ENCODE measurements around the gene TRIO.
A peak's percentile ranks its signal among the peaks of the same experiment; 100 is the strongest.

The TRIO gene

GRCh38 chr5:14146725-14147124 lies 3.6 kb downstream of the TRIO start:
- Histone ChIP-seq H2BK5ac (ENCODE audit: low read length) (no peak overlapping the region), H3K4ac (ENCODE audit: low read length) (no peak overlapping the region), H2AFZ (ENCODE audit: low read length) (no peak overlapping the region), H3K27ac (replicated peaks; ENCODE audit: low read length) (no peak overlapping the region), H2BK15ac (ENCODE audit: low read length) (no peak overlapping the region), H3K4me1 (ENCODE audit: control insufficient read depth in 2 of 2, insufficient read depth in 1 of 2, low read depth in 1 of 2, low read length in 2 of 2) (peaks cover 28 to 41% of the 10 kb centered on the region in 2 donors), H4K91ac (ENCODE audit: low read depth, low read length, poor library complexity) (no peak overlapping the region), H3K9ac (ENCODE audit: low read depth, low read length, poor library complexity) (no peak overlapping the region), H3K18ac (ENCODE audit: low read length) (no peak overlapping the region), H4K8ac (ENCODE audit: low read depth, low read length) (no peak overlapping the region), H3K4me2 (ENCODE audit: insufficient read depth, low read length, poor library complexity, severe bottlenecking) (no peak overlapping the region), H3K79me1 (ENCODE audit: low read depth, low read length) (peaks cover 10% of the 10 kb centered on the region), H3K4me3 (ENCODE audit: low read length in 2 of 2) (no peak overlapping the region), H3K27me3 (ENCODE audit: control insufficient read depth in 3 of 3, insufficient read depth in 3 of 3, low read depth in 1 of 3, low read length in 3 of 3) (no peaks in the 10 kb centered on the region), H2BK120ac (ENCODE audit: low read depth, low read length) (no peak overlapping the region), H2AK5ac (ENCODE audit: low read depth, low read length) (no peak overlapping the region), H3K36me3 (replicated peaks in 1 of 2; ENCODE audit: control insufficient read depth in 2 of 2, insufficient read depth in 2 of 2, low read length in 2 of 2) (no peaks in the 10 kb centered on the region), H3K9me3 (replicated peaks in 1 of 2; ENCODE audit: control insufficient read depth in 2 of 2, insufficient read depth in 1 of 2, low read depth in 1 of 2, low read length in 2 of 2) (no peaks in the 10 kb centered on the region), H2BK12ac (ENCODE audit: low read length) (no peak overlapping the region), H3K14ac (ENCODE audit: low read length) (no peak overlapping the region), H3K23ac (ENCODE audit: low read depth, low read length, poor library complexity) (no peak overlapping the region)
- no peak for DNase-seq (ENCODE audit: low spot score)
- no CpG with 5 or more reads among the region's 3 CpGs for WGBS, 2 donors (ENCODE audit: extremely low coverage in 2 of 2, insufficient read length in 2 of 2, insufficient replicate concordance in 1 of 2)

DNA sequence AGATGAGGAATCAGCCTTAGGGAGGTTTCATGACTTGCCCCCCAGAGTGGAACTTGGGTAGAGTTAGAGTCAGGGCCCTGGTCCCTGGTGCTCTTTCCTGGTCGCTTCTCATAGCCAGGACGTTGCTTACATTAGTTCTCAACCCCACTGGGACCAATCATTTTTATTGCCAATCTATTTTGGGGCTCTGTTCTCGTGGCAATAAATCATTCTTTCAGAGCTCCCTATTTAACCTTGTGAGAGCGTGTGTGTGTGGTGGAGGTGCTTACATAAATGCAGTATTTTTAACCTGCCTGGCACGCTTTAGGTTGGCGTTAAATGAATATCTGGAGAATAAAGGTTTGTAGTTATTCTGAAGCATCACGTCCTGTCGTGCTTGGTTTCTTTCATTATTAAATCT lies 4.1 kb downstream of the TRIO start:
- H2BK12ac ChIP-seq (ENCODE audit: low read length) = no peak overlapping the region
- no peak overlapping the region for H3K9ac ChIP-seq (ENCODE audit: low read depth, low read length, poor library complexity)
- H3K79me1 ChIP-seq (ENCODE audit: low read depth, low read length) = peaks cover 10% of the 10 kb centered on the region
- H2AFZ ChIP-seq (ENCODE audit: low read length) = no peak overlapping the region
- no peak overlapping the region for H3K18ac ChIP-seq (ENCODE audit: low read length)
- no peak overlapping the region for H2BK120ac ChIP-seq (ENCODE audit: low read depth, low read length)
- no peak overlapping the region for H3K4me2 ChIP-seq (ENCODE audit: insufficient read depth, low read length, poor library complexity, severe bottlenecking)
- H2BK5ac ChIP-seq (ENCODE audit: low read length) = no peak overlapping the region
- H3K27me3 ChIP-seq (ENCODE audit: control insufficient read depth in 3 of 3, insufficient read depth in 3 of 3, low read depth in 1 of 3, low read length in 3 of 3) = no peaks in the 10 kb centered on the region
- no peak for DNase-seq (ENCODE audit: low spot score)
- no peak overlapping the region for H4K91ac ChIP-seq (ENCODE audit: low read depth, low read length, poor library complexity)
- H3K23ac ChIP-seq (ENCODE audit: low read depth, low read length, poor library complexity) = no peak overlapping the region
- H2BK15ac ChIP-seq (ENCODE audit: low read length) = no peak overlapping the region
- no peak overlapping the region for H3K4me3 ChIP-seq (ENCODE audit: low read length in 2 of 2)
- no peak overlapping the region for H3K27ac ChIP-seq (replicated peaks; ENCODE audit: low read length)
- no peak overlapping the region for H3K14ac ChIP-seq (ENCODE audit: low read length)
- no peaks in the 10 kb centered on the region for H3K36me3 ChIP-seq (replicated peaks in 1 of 2; ENCODE audit: control insufficient read depth in 2 of 2, insufficient read depth in 2 of 2, low read length in 2 of 2)
- H3K4ac ChIP-seq (ENCODE audit: low read length) = no peak overlapping the region
- no CpG with 5 or more reads among the region's 8 CpGs for WGBS, 2 donors (ENCODE audit: extremely low coverage in 2 of 2, insufficient read length in 2 of 2, insufficient replicate concordance in 1 of 2)
- no peak overlapping the region for H4K8ac ChIP-seq (ENCODE audit: low read depth, low read length)
- no peak overlapping the region for H2AK5ac ChIP-seq (ENCODE audit: low read depth, low read length)
- H3K4me1 ChIP-seq (ENCODE audit: control insufficient read depth in 2 of 2, insufficient read depth in 1 of 2, low read depth in 1 of 2, low read length in 2 of 2) = peaks cover 28 to 41% of the 10 kb centered on the region in 2 donors
- no peaks in the 10 kb centered on the region for H3K9me3 ChIP-seq (replicated peaks in 1 of 2; ENCODE audit: control insufficient read depth in 2 of 2, insufficient read depth in 1 of 2, low read depth in 1 of 2, low read length in 2 of 2)

- H3K27ac ChIP-seq (replicated peaks; ENCODE audit: low read length) = no peak overlapping the region
- H2BK120ac ChIP-seq (ENCODE audit: low read depth, low read length) = no peak overlapping the region
- H2AFZ ChIP-seq (ENCODE audit: low read length) = no peak overlapping the region
- H3K4me1 ChIP-seq (ENCODE audit: control insufficient read depth in 2 of 2, insufficient read depth in 1 of 2, low read depth in 1 of 2, low read length in 2 of 2) = peaks cover 34 to 47% of the 10 kb centered on the region in 2 donors
- H3K23ac ChIP-seq (ENCODE audit: low read depth, low read length, poor library complexity) = no peak overlapping the region
- H4K8ac ChIP-seq (ENCODE audit: low read depth, low read length) = no peak overlapping the region
- H3K18ac ChIP-seq (ENCODE audit: low read length) = no peak overlapping the region
- H3K4me3 ChIP-seq (ENCODE audit: low read length in 2 of 2) = no peak overlapping the region
- H3K27me3 ChIP-seq (ENCODE audit: control insufficient read depth in 3 of 3, insufficient read depth in 3 of 3, low read depth in 1 of 3, low read length in 3 of 3) = no peaks in the 10 kb centered on the region
- H3K79me1 ChIP-seq (ENCODE audit: low read depth, low read length) = peaks cover 10% of the 10 kb centered on the region
- no peak overlapping the region for H3K14ac ChIP-seq (ENCODE audit: low read length)
- no peaks in the 10 kb centered on the region for H3K36me3 ChIP-seq (replicated peaks in 1 of 2; ENCODE audit: control insufficient read depth in 2 of 2, insufficient read depth in 2 of 2, low read length in 2 of 2)
- no peak overlapping the region for H2BK5ac ChIP-seq (ENCODE audit: low read length)
- H3K9ac ChIP-seq (ENCODE audit: low read depth, low read length, poor library complexity) = no peak overlapping the region
- no peak overlapping the region for H3K4me2 ChIP-seq (ENCODE audit: insufficient read depth, low read length, poor library complexity, severe bottlenecking)
- no peak for DNase-seq (ENCODE audit: low spot score)
- no CpG with 5 or more reads among the region's 5 CpGs for WGBS, 2 donors (ENCODE audit: extremely low coverage in 2 of 2, insufficient read length in 2 of 2, insufficient replicate concordance in 1 of 2)
- no peak overlapping the region for H2BK12ac ChIP-seq (ENCODE audit: low read length)
- no peak overlapping the region for H4K91ac ChIP-seq (ENCODE audit: low read depth, low read length, poor library complexity)
- H2AK5ac ChIP-seq (ENCODE audit: low read depth, low read length) = no peak overlapping the region
- no peak overlapping the region for H2BK15ac ChIP-seq (ENCODE audit: low read length)
- H3K9me3 ChIP-seq (replicated peaks in 1 of 2; ENCODE audit: control insufficient read depth in 2 of 2, insufficient read depth in 1 of 2, low read depth in 1 of 2, low read length in 2 of 2) = no peaks in the 10 kb centered on the region
- no peak overlapping the region for H3K4ac ChIP-seq (ENCODE audit: low read length)
Measured at GRCh38 chr5:14148483-14148882, 5.3 kb downstream of the TRIO start.

GRCh38 chr5:14148890-14149671 lies 5.9 kb downstream of the TRIO start:
- no CpG with 5 or more reads among the region's 15 CpGs for WGBS, 2 donors (ENCODE audit: extremely low coverage in 2 of 2, insufficient read length in 2 of 2, insufficient replicate concordance in 1 of 2)
- Histone ChIP-seq H2BK120ac (ENCODE audit: low read depth, low read length) (no peak overlapping the region), H2AK5ac (ENCODE audit: low read depth, low read length) (no peak overlapping the region), H4K8ac (ENCODE audit: low read depth, low read length) (no peak overlapping the region), H3K4ac (ENCODE audit: low read length) (no peak overlapping the region), H3K79me1 (ENCODE audit: low read depth, low read length) (peaks cover 10% of the 10 kb centered on the region), H2BK5ac (ENCODE audit: low read length) (no peak overlapping the region), H3K4me1 (ENCODE audit: control insufficient read depth in 2 of 2, insufficient read depth in 1 of 2, low read depth in 1 of 2, low read length in 2 of 2) (peaks cover 38 to 53% of the 10 kb centered on the region in 2 donors), H3K23ac (ENCODE audit: low read depth, low read length, poor library complexity) (peak overlapping the region; percentile 26), H3K4me3 (ENCODE audit: low read length in 2 of 2) (no peak overlapping the region), H4K91ac (ENCODE audit: low read depth, low read length, poor library complexity) (no peak overlapping the region), H3K36me3 (replicated peaks in 1 of 2; ENCODE audit: control insufficient read depth in 2 of 2, insufficient read depth in 2 of 2, low read length in 2 of 2) (no peaks in the 10 kb centered on the region), H2BK15ac (ENCODE audit: low read length) (no peak overlapping the region), H3K14ac (ENCODE audit: low read length) (no peak overlapping the region), H3K4me2 (ENCODE audit: insufficient read depth, low read length, poor library complexity, severe bottlenecking) (no peak overlapping the region), H3K18ac (ENCODE audit: low read length) (no peak overlapping the region), H3K27me3 (ENCODE audit: control insufficient read depth in 3 of 3, insufficient read depth in 3 of 3, low read depth in 1 of 3, low read length in 3 of 3) (no peaks in the 10 kb centered on the region), H3K27ac (replicated peaks; ENCODE audit: low read length) (no peak overlapping the region), H3K9ac (ENCODE audit: low read depth, low read length, poor library complexity) (no peak overlapping the region), H3K9me3 (replicated peaks in 1 of 2; ENCODE audit: control insufficient read depth in 2 of 2, insufficient read depth in 1 of 2, low read depth in 1 of 2, low read length in 2 of 2) (no peaks in the 10 kb centered on the region), H2BK12ac (ENCODE audit: low read length) (no peak overlapping the region), H2AFZ (ENCODE audit: low read length) (no peak overlapping the region)
- no peak for DNase-seq (ENCODE audit: low spot score)

Data from neuronal stem cell (in vitro differentiated cells).